MM.1S (cell line): ENCODE results near the gene LY86.

Experiments
- EZH2phosphoT487 ChIP-seq: fragments of 300-600 bp; sonication (generic); IDR thresholded peaks from 2 replicates; pipeline ENCODE4 v1.6.1; 2018; ENCODE audit warnings: antibody characterized with exemption, low read length
- TF ChIP-seq, protein P1 (sequence below): fragments of 300-600 bp; sonication (generic); IDR thresholded peaks from 2 replicates; pipeline ENCODE4 v1.5.1; 2016; ENCODE audit warnings: antibody characterized with exemption, low read length, mixed read lengths

DNA sequence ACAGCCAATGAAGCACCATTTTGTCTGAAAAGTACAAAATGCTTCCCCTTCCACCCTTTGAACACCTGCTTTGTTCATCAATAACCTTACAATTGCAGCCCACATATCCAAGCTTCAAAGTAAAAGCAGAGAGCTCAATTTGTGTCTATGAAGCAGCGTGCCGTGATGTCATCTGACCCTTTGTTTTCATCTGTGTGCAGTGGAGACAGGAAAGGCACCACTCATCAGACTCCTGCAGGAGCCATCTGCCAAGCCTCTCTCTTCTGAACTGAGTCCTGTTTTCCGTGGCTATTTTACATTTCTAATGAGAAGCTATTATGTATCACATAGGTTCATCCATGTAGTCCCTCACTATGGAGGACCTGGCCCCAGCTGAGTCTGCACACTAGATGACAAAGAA, 7.5 kb upstream of the LY86 start:
- TF ChIP-seq, protein P1, sequence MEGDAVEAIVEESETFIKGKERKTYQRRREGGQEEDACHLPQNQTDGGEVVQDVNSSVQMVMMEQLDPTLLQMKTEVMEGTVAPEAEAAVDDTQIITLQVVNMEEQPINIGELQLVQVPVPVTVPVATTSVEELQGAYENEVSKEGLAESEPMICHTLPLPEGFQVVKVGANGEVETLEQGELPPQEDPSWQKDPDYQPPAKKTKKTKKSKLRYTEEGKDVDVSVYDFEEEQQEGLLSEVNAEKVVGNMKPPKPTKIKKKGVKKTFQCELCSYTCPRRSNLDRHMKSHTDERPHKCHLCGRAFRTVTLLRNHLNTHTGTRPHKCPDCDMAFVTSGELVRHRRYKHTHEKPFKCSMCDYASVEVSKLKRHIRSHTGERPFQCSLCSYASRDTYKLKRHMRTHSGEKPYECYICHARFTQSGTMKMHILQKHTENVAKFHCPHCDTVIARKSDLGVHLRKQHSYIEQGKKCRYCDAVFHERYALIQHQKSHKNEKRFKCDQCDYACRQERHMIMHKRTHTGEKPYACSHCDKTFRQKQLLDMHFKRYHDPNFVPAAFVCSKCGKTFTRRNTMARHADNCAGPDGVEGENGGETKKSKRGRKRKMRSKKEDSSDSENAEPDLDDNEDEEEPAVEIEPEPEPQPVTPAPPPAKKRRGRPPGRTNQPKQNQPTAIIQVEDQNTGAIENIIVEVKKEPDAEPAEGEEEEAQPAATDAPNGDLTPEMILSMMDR = no peak
- no peak for TF ChIP-seq EZH2phosphoT487
